GM10266 (cell line): Measurements from ENCODE around the gene MAP3K9.

ENCODE experiments used
- DNase-seq: peaks from one replicate; pipeline ENCODE4 v3.0.0; 2012; ENCODE audit errors: extremely low spot score
- TF ChIP-seq, protein P1 (sequence below): IDR thresholded peaks from 2 replicates; pipeline ENCODE4 v1.5.1; 2012; ENCODE audit warnings: mild to moderate bottlenecking, low read depth; ENCODE audit not compliant: control insufficient read depth, insufficient read depth; ENCODE audit errors: missing control alignments

The MAP3K9 gene

DNA sequence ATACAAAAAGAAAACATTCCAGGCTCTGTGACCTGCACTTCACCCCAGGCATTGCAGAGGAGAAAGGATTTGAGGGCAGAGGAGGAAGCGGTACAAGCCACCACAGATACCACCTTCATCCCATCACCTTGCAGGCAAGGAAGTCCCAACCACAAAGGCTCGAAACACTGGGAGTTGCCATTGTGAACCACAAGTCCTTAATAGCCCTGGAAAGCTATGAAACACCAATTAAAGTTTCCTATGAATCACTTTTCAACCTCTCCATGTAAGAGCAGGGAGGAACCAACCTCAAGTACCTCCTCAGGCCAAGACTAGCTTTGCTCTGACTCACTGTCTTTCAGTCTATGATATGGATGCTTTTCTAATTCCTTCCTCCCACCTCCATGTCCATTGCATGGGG is 27.0 kb downstream of the MAP3K9 start:
- TF ChIP-seq, protein P1, sequence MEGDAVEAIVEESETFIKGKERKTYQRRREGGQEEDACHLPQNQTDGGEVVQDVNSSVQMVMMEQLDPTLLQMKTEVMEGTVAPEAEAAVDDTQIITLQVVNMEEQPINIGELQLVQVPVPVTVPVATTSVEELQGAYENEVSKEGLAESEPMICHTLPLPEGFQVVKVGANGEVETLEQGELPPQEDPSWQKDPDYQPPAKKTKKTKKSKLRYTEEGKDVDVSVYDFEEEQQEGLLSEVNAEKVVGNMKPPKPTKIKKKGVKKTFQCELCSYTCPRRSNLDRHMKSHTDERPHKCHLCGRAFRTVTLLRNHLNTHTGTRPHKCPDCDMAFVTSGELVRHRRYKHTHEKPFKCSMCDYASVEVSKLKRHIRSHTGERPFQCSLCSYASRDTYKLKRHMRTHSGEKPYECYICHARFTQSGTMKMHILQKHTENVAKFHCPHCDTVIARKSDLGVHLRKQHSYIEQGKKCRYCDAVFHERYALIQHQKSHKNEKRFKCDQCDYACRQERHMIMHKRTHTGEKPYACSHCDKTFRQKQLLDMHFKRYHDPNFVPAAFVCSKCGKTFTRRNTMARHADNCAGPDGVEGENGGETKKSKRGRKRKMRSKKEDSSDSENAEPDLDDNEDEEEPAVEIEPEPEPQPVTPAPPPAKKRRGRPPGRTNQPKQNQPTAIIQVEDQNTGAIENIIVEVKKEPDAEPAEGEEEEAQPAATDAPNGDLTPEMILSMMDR: no peak
- DNase-seq: no peak

DNA sequence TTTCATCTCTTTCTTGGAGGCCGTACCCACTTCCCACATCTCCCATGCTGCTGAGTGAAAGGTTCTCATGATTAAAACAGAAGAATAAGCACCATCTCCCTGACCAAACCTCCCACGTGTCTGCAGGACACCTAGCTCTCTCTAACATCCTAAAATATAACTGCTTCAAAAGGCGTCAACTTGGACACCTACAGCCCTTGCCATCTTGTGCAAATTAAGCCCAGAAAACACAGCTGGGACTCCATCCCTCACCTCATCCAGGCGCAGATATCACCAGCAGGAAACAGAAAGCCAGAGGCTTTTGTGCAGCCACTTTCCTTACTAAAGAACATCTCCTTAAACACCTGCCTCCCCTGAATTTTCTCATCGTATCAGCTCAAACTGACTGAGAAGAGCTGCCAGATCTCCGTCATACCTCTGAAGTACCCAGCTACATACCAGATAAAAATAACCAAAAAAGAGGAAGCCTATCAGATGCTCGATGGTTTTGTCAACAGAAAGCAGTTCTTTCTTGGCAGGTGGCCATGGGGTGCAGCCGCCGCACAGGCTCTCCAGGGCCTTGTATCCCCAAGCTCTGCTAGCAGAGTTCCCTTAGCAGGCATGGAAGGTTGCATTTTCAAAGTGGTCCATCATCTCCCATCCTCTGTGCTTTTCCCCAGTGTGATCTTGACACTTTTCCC is 28.8 kb downstream of the MAP3K9 start:
- peak; percentile 59 for DNase-seq
- TF ChIP-seq, protein P1: no peak

DNA sequence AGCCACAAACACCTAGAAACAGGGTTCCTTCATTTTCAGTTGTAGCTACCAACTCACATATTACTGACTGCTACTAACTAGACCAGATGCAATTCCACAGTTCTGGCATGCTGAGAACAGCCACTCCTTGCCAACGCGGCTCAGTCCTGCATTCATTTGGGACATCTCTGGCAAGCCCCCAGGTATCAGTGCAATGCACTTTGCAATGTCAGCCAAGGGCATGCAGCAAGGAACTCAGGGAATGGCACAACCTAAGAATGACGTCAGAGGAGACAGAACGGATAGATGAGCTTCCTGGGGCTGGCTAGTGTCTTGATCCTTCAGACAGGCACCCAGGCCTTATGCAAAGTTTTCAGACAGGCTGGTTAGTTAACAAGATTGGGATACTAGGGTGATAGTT is 29.6 kb downstream of the MAP3K9 start:
- TF ChIP-seq, protein P1: no peak
- DNase-seq: no peak

DNA sequence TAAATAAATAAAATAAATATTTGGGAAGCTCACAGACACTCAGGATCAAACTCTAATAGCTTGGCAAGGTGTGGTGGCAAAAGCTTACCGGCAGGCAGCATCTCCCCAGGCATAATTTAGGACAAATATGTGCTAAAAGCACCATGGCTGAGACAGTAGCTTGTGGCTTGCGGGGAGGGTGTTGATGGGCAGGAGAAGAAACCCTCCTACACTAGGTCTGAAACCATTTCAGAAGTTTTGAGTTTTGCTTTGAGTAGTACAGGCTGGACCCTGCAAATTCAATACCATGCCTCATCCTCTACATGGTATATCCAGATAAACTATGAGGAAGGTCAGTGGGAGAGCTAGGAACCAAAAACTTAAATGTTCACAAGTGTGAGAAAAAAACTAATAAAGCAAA is 33.1 kb downstream of the MAP3K9 start:
- TF ChIP-seq, protein P1: no peak
- DNase-seq: peak; percentile 62

DNA sequence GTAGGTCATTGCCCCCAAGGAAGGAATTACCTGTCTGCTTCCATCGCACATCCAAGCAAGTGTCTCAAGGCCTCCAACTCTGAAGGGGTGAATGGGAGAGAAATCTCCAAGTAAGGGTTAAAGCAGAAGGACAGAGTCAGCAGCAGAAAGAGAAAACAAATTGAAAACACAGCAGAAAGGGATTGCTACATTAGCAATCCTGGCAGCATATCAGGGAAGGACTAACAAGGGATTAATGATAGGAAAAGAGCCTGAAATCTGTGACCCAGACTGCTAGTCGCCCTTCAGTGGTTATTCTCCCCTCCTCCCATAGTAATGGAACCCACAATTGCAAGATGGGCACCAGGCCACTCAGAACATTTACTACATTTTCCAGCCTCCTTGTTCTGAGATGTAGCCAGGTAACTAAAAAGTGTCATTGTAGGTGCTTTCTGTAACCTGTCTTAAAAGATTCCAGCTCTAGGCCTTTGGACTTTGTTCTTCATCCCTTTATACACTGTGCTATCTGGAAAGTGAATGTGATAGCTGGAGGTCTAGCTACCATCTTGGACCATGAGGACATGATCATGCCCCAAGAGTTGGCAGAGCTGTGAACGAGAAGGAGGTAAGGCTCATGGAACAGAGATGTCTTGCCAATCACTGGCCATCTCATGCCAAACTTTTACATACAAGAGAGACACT is 36.0 kb downstream of the MAP3K9 start:
- no peak for DNase-seq
- TF ChIP-seq, protein P1: no peak

DNA sequence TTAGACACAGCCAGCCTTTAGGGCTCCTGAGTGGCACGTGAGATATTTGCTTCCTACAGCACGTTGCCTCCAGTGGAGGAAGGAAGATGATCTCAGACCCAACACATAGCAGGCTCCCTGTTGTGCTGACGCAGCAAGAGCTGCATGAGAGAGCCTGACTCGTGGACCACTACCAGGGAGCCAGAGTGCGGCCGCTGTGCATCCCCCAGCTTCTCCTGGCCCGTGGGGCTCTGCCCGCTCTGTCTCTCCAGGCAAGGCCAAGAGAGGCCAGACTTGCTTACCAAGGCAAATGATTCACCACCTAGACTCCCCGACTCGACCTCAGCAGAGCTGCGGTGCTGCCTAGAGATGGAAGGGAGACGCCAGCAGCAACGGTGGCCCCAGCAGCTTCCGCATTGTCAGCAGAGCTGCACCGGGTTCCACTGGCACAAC is 37.5 kb downstream of the MAP3K9 start:
- TF ChIP-seq, protein P1: no peak
- DNase-seq: no peak

DNA sequence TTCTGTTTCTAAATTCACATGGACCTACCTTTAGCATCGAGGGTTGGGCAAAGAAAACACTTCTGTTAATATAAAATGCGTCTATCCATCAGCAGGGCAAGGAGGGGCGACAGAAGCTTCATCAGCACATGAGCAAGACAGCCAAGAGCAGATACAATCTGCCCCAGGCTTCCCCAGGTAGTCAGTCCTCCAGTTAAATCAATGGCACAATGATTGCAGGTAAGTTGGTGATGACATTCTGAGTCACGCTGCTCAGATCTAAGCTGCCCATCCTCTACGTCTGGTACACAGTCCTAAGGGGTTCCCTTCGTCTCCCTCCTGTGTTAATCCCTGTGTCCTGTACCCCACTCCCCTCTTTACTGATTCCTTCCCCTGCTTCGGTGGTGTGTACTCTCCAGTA is 38.8 kb downstream of the MAP3K9 start:
- TF ChIP-seq, protein P1: no peak
- no peak for DNase-seq
